Thymus (tissue), 11 donors: ENCODE results near the gene SPACA4. TPM values are rescaled to one million over a fixed set of nuclear protein-coding genes. Genes with fewer than 3 reads are reported as not detected.
A peak's percentile ranks its signal among the peaks of the same experiment; 100 is the strongest.

Source experiments
- DNase-seq, 9 donors: peaks; one replicate each; pipeline ENCODE4 v3.0.0-alpha.2; 2013; ENCODE audit warnings: low spot score in 9 of 9, low read depth in 6 of 9, missing footprints in 1 of 9
- H3K27ac ChIP-seq, 2 donors: one replicate each; pipeline ENCODE4 v1.5.1; 2013; ENCODE audit warnings: control low read depth in 1 of 2, low read depth in 1 of 2, low read length in 1 of 2, mild to moderate bottlenecking in 1 of 2, moderate library complexity in 1 of 2
- H3K27me3 ChIP-seq, 2 donors: one replicate each; pipeline ENCODE4 v1.5.1; 2013; ENCODE audit warnings: low read length in 1 of 2; ENCODE audit not compliant: control insufficient read depth in 2 of 2, insufficient read depth in 1 of 2
- H3K36me3 ChIP-seq, 2 donors: one replicate each; pipeline ENCODE4 v1.5.1; 2013; ENCODE audit warnings: low read length in 1 of 2, mild to moderate bottlenecking in 1 of 2, moderate library complexity in 1 of 2; ENCODE audit not compliant: control insufficient read depth in 2 of 2, insufficient read depth in 2 of 2
- H3K4me1 ChIP-seq, 2 donors: one replicate each; pipeline ENCODE4 v1.5.1; 2013; ENCODE audit warnings: low read length in 2 of 2; ENCODE audit not compliant: control insufficient read depth in 2 of 2, insufficient read depth in 2 of 2
- H3K4me3 ChIP-seq, 2 donors: one replicate each; pipeline ENCODE4 v1.5.1; 2013; ENCODE audit warnings: low read length in 2 of 2, control low read depth in 1 of 2, mild to moderate bottlenecking in 1 of 2
- H3K9me3 ChIP-seq, 2 donors: one replicate each; pipeline ENCODE4 v1.5.1; 2013; ENCODE audit warnings: low read length in 1 of 2, mild to moderate bottlenecking in 1 of 2; ENCODE audit not compliant: control insufficient read depth in 2 of 2, insufficient read depth in 1 of 2
- WGBS: extraction: QIAGEN DNeasy Blood & Tissue Kit; methylation state at CpG from one replicate; pipeline ENCODE4 v1.1.7; 2013; 5-methylcytosine and 5-hydroxymethylcytosine counted together
- polyA plus RNA-seq: library from polyadenylated mRNA; stranded (reverse); fragments of 200-250 nt; gene quantifications from one replicate; pipeline ENCODE4 v1.2.3, GENCODE V29; 2013
- total RNA-seq: library from RNA; stranded (reverse); fragments of 120-200 nt; gene quantifications from one replicate; pipeline ENCODE4 v1.2.4, GENCODE V29; 2013
- donor health status: healthy.

The SPACA4 gene
- total and polyA plus RNA-seq, 2 donors: not detected

DNA sequence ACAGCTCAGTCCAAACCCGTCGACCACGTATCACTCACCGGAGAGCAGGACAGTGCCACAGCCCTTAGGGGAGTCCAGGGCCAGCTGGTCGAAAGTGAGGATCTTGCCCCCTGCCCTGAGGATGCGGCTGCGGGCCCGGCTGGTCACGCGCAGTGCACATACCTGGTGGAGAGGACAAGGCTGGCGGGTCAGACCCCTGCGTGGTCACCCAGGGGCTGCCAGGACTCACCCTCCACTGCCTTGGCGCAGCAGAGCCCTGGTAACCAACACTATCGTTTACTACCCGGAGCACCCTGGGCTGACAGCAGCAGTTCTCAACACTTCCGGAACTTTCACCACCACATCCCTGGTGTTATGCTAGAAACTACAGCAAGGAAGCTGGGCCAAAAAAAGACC lies 9.5 kb downstream of the SPACA4 start:
- WGBS: 96% methylated on average over 16 of the region's 16 CpGs
- Histone ChIP-seq H3K9me3 (no peaks in the 10 kb centered on the region), H3K4me1 (peaks cover 11 to 30% of the 10 kb centered on the region in 2 donors)

GRCh38 chr19:48616491-48617056 lies 10.0 kb downstream of the SPACA4 start:
- WGBS: 92% methylated on average over 12 of the region's 12 CpGs
- no peak for DNase-seq
- Histone ChIP-seq H3K4me3 (no peak overlapping the region), H3K4me1 (peaks cover 11 to 30% of the 10 kb centered on the region in 2 donors), H3K27ac (no peak overlapping the region), H3K9me3 (no peaks in the 10 kb centered on the region), H3K36me3 (peaks cover 34 to 40% of the 10 kb centered on the region in 2 donors), H3K27me3 (no peaks in the 10 kb centered on the region)

More for the DNA sequence above, 9.5 kb downstream of the SPACA4 start:
- DNase-seq: no peak
- Histone ChIP-seq H3K27me3 (no peaks in the 10 kb centered on the region), H3K4me3 (no peak overlapping the region), H3K36me3 (peaks cover 34 to 40% of the 10 kb centered on the region in 2 donors), H3K27ac (no peak overlapping the region)

DNA sequence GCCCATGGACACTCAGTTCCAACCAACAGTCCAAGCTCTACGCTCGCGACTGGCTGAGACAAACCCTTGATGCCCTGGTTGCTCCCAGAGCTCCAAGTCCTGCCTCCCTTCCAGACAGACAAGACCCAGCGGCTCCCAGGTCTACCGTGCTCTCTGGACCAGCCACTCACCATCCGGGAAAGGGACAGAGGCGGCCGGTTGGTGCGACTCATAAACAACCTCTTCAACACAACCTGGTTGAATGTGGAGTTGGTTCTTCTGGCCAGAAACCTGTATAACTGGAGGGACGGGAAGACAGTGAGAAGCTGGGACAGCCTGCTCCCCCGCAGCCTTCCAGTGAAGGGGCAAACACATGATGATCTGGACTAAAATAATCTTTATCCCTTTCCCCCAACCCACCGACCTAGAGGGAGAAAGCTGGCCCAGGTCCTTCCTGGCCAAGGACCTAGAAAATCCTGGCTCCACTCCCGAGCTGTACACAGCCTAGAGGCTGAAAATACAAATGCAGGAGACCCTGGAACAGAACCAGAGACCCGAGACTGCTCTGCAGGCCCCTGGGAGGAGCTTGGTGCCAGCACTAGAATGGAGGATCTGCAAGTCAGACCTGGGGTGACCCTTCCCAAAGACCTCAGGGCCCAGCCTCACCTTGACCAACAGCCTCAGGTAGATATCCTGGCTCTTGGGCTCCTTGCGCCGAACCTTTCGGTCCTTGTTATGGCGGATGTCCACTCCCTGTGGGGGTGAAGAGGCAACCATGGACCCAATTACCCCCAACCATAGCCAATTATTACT lies 10.8 kb downstream of the SPACA4 start:
- H3K9me3 ChIP-seq: no peaks in the 10 kb centered on the region

GRCh38 chr19:48618278-48618915 lies 11.9 kb downstream of the SPACA4 start:
- WGBS: 2% methylated on average over 18 of the region's 18 CpGs
- Histone ChIP-seq H3K36me3 (peaks cover 36 to 37% of the 10 kb centered on the region in 2 donors), H3K4me1 (peaks cover 14 to 35% of the 10 kb centered on the region in 2 donors), H3K27me3 (no peaks in the 10 kb centered on the region), H3K9me3 (no peaks in the 10 kb centered on the region), H3K27ac (peak overlapping the region; percentile 86 to 92), H3K4me3 (peak overlapping the region; percentile 81 to 87)
- no peak for DNase-seq

More for the DNA sequence above, 10.8 kb downstream of the SPACA4 start:
- Histone ChIP-seq H3K4me1 (peaks cover 11 to 30% of the 10 kb centered on the region in 2 donors), H3K4me3 (peak overlapping the region; percentile 81 to 87), H3K27me3 (no peaks in the 10 kb centered on the region), H3K36me3 (peaks cover 34 to 40% of the 10 kb centered on the region in 2 donors), H3K27ac (peak overlapping the region in 1 of 2 donors; percentile 36)
- DNase-seq: no peak
- 92% methylated on average over 18 of the region's 18 CpGs for WGBS

DNA sequence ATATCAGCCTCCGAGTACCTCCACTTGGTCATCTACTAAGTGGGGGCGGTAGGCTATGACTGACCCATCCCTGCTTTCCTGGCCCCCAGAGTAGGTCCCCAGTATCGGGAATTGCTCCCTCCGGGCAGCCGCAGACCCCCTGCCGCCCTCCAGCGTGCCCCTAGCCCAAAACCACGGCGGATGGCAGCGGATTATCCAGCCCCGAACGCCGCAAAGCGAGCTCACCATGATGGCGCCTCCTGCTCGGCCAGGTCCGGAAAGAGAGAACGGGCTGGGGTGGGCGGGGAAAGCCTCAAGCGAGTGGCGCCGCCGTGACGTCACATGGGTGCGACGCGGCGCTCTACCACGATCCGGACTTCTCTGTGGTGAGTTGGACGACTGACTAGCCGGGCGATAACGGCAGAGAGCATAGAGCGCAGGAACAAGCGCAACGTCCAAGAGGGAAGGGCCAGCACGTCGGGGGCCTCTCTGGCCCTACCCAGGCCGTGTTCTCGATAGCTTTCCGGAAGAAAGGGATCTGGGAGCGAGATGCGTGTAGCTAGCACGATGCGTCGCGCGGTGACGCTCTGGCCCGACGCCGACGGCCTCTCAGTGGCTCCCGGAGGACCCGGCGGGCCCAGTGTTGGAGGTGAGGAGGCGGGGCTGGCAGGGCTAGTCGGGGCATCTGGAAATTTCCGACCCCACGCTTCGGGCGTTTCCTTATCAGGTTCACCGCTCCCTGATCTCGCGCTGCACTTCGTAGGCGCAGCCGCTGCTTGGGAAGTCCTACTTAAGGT lies 12.6 kb downstream of the SPACA4 start, which contains the start of the genes RPL18 and SPHK2:
Gene RPL18, minus strand, starts transcription at position 263 of the 776 bp plus-strand sequence. Its CDS starts 35 bp downstream, at position 228.
Gene SPHK2, plus strand, starts transcription at position 591 of the 776 bp plus-strand sequence. CDS start 1,009 bp downstream, outside the sequence.
- under 1% methylated on average over 69 of the region's 69 CpGs for WGBS
- H3K4me3 ChIP-seq: peak within 1 kb of the TSS; percentile 81 to 87
- peaks cover 16 to 41% of the 10 kb centered on the region in 2 donors for H3K4me1 ChIP-seq
- H3K36me3 ChIP-seq: peaks cover 37% of the 10 kb centered on the region in 2 donors
- peak within 1 kb of the TSS; percentile 90 to 92 for H3K27ac ChIP-seq
- peak; percentile 96 to 99 (median 97) for DNase-seq
- H3K9me3 ChIP-seq: no peaks in the 10 kb centered on the region
- H3K27me3 ChIP-seq: no peaks in the 10 kb centered on the region

DNA sequence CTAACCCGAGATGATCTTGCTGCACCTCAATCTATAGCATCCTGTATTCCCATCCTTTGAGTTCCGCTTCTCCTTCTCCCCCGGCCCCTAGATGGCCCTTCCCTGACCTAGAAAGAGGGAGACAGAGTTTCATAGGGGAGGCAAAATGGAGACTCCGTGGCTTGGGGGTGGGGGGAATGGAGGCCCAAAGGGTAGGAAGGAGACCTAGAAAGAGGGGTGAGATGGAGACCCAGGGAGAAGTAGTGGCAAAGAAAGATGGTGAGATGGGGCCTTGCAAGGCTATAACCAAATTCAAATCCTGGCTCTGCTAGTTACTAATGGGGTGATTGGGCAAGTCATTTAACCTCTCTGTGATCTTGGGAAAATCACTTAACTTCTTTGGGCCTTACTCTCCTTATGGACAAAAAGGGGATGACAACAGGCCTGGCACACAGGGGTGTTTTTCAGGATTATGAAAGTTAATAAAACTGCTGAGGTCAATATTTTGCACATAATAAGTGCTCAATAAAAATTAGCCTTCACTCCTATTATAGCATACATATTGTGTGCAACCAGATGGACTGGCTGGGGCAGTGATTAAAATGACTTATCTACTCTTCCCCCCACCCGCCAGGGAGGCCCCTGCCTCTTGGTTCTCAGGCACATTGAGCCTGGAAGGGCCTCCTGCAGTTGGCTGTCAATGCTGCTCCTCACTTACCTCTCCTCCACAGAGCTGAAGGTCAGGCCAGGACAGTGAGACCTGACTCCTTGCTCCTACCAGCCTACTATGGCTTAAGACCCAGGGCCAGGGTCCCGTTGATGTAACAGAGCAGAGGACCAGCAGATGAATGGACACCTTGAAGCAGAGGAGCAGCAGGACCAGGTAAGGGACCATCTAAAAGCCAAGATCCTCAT lies 13.4 kb downstream of the SPACA4 start:
- peak overlapping the region; percentile 90 to 92 for H3K27ac ChIP-seq
- peak overlapping the region; percentile 81 to 87 for H3K4me3 ChIP-seq
- 35% methylated on average over 6 of the region's 6 CpGs for WGBS
- DNase-seq: no peak
- no peaks in the 10 kb centered on the region for H3K9me3 ChIP-seq
- H3K4me1 ChIP-seq: peaks cover 21 to 48% of the 10 kb centered on the region in 2 donors
- peaks cover 32 to 36% of the 10 kb centered on the region in 2 donors for H3K36me3 ChIP-seq
- no peaks in the 10 kb centered on the region for H3K27me3 ChIP-seq

- Histone ChIP-seq H3K9me3 (no peaks in the 10 kb centered on the region), H3K27ac (peak overlapping the region; percentile 71 to 85), H3K4me1 (peaks cover 10 to 32% of the 10 kb centered on the region in 2 donors), H3K36me3 (peaks cover 19 to 22% of the 10 kb centered on the region in 2 donors), H3K4me3 (peak overlapping the region; percentile 34 to 60), H3K27me3 (no peaks in the 10 kb centered on the region)
- 55% methylated on average over 8 of the region's 8 CpGs for WGBS
- DNase-seq: no peak
Observed at GRCh38 chr19:48623556-48624066, 17.1 kb downstream of the SPACA4 start.
